OCI-LY1 (cell line): ENCODE results near the gene INTS3.

ENCODE experiments used
- CTCF ChIP-seq: fragments of 200-600 bp; sonication (generic), shearing (Covaris generic); IDR thresholded peaks from 2 replicates; pipeline ENCODE4 v1.5.1; 2017; ENCODE audit warnings: mild to moderate bottlenecking, antibody characterized with exemption, low read length, moderate library complexity, mixed read lengths
- EZH2 ChIP-seq: fragments of 200-600 bp; sonication (generic), shearing (Covaris generic); IDR thresholded peaks from 2 replicates; pipeline ENCODE4 v1.8.0; 2017; ENCODE audit warnings: borderline replicate concordance, mixed run types, mild to moderate bottlenecking, antibody characterized with exemption, low read length, moderate library complexity, mixed read lengths

- TF ChIP-seq CTCF, result no peak
- TF ChIP-seq EZH2, result no peak
These were observed 39.0 kb upstream of the INTS3 start for GRCh38 chr1:153688736-153689328.
